ENCODE results near the gene PPP6R3. TPM values are rescaled to one million over a fixed set of nuclear protein-coding genes. Genes with fewer than 3 reads are reported as not detected.

Gene PPP6R3
- total RNA-seq, 1 experiment from 2014 or later = 163 TPM

DNA sequence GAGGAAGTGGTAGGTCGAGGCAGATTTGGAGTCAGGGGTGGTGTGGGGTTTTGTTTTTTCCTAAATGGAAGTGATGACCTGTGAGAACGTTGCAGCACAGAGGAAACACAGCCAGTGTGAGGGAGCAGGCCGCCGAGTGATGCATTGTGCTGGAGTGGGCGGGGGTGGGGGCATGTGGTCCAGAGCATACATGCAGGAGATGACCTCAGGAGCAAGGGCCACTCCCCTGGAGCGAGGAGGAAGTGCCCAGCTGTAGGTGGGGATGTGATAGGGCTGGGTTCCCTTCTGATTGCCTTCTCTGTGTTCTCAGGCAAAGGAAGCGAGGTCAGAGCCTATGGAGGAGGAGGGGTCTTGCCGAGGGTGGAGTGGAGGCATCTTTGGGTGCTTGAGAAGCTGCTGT, 81.4 kb downstream of the PPP6R3 start:
- H3K36me3 ChIP-seq (ENCODE audit: control insufficient read depth, insufficient read depth, low read length) = peaks cover 31% of the 10 kb centered on the region
- no peak for DNase-seq (ENCODE audit: low read depth, low spot score)
- POLR2A ChIA-PET = no interaction called here
- intact Hi-C loops (cut with micrococcal nuclease; ENCODE audit: unreplicated experiment) = no loop called here
- CTCF ChIA-PET = no interaction called here
- H3K27ac ChIP-seq (ENCODE audit: low read length) = no peak overlapping the region
- no peaks in the 10 kb centered on the region for H3K4me1 ChIP-seq (ENCODE audit: control insufficient read depth, insufficient read depth, low read length)
- no peak for ATAC-seq
- no peaks in the 10 kb centered on the region for H3K9me3 ChIP-seq (ENCODE audit: control insufficient read depth, insufficient read depth, low read depth, low read length)
- no peak for TF ChIP-seq SIN3A (IDR thresholded peaks at IDR 0.05; ENCODE audit: borderline replicate concordance, insufficient read depth, low read depth, low read length)
- TF ChIP-seq POLR2AphosphoS5 (IDR thresholded peaks at IDR 0.05; ENCODE audit: low read depth, low read length) = no peak
- TF ChIP-seq, protein P1, sequence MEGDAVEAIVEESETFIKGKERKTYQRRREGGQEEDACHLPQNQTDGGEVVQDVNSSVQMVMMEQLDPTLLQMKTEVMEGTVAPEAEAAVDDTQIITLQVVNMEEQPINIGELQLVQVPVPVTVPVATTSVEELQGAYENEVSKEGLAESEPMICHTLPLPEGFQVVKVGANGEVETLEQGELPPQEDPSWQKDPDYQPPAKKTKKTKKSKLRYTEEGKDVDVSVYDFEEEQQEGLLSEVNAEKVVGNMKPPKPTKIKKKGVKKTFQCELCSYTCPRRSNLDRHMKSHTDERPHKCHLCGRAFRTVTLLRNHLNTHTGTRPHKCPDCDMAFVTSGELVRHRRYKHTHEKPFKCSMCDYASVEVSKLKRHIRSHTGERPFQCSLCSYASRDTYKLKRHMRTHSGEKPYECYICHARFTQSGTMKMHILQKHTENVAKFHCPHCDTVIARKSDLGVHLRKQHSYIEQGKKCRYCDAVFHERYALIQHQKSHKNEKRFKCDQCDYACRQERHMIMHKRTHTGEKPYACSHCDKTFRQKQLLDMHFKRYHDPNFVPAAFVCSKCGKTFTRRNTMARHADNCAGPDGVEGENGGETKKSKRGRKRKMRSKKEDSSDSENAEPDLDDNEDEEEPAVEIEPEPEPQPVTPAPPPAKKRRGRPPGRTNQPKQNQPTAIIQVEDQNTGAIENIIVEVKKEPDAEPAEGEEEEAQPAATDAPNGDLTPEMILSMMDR (IDR thresholded peaks at IDR 0.05) = no peak
- TF ChIP-seq, protein P2, sequence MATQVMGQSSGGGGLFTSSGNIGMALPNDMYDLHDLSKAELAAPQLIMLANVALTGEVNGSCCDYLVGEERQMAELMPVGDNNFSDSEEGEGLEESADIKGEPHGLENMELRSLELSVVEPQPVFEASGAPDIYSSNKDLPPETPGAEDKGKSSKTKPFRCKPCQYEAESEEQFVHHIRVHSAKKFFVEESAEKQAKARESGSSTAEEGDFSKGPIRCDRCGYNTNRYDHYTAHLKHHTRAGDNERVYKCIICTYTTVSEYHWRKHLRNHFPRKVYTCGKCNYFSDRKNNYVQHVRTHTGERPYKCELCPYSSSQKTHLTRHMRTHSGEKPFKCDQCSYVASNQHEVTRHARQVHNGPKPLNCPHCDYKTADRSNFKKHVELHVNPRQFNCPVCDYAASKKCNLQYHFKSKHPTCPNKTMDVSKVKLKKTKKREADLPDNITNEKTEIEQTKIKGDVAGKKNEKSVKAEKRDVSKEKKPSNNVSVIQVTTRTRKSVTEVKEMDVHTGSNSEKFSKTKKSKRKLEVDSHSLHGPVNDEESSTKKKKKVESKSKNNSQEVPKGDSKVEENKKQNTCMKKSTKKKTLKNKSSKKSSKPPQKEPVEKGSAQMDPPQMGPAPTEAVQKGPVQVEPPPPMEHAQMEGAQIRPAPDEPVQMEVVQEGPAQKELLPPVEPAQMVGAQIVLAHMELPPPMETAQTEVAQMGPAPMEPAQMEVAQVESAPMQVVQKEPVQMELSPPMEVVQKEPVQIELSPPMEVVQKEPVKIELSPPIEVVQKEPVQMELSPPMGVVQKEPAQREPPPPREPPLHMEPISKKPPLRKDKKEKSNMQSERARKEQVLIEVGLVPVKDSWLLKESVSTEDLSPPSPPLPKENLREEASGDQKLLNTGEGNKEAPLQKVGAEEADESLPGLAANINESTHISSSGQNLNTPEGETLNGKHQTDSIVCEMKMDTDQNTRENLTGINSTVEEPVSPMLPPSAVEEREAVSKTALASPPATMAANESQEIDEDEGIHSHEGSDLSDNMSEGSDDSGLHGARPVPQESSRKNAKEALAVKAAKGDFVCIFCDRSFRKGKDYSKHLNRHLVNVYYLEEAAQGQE (IDR thresholded peaks at IDR 0.05; ENCODE audit: insufficient read depth in 1 of 2, low read depth in 2 of 2, low read length in 1 of 2) = no peak
- TF ChIP-seq TCF7L2 (IDR thresholded peaks at IDR 0.05; ENCODE audit: low read depth, low read length) = no peak
- BruUV-seq (replicated peaks) = no TSS peak
- H3K4me3 ChIP-seq (ENCODE audit: low read depth in 2 of 2, low read length in 2 of 2) = no peak overlapping the region
- in situ Hi-C loops (cut with HindIII; ENCODE audit: low pct_unique_long_range_greater_than_20kb, low sequenced_read_pairs) = no loop called here
- no peaks in the 10 kb centered on the region for H3K27me3 ChIP-seq (ENCODE audit: control insufficient read depth, insufficient read depth, low read length)

DNA sequence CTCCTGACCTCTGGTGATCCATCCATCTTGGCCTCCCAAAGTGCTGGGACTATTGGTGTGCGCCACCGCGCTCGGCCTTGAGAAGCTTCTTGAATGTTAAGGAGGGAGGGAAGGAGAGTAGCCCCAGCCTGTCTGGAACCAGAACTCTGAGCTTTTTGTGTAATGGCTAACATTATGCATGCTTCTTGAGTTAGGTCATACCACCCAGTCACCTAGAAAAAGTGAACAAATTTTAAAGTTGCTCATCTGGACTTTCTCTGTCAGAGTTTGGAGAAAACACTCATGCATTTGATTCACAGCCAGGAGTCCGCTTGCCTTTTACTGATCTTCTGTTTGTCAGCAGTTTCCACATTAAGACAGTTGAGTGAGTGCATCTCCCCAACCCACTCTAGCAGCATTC, 82.1 kb downstream of the PPP6R3 start:
- Histone ChIP-seq H3K27me3 (ENCODE audit: control insufficient read depth, insufficient read depth, low read length) (no peaks in the 10 kb centered on the region), H3K27ac (ENCODE audit: low read length) (no peak overlapping the region)

More for the DNA sequence above, 82.1 kb downstream of the PPP6R3 start:
- no peak for TF ChIP-seq POLR2AphosphoS5 (IDR thresholded peaks at IDR 0.05; ENCODE audit: low read depth, low read length)
- TF ChIP-seq, protein P1 (IDR thresholded peaks at IDR 0.05) = no peak
- no peak for TF ChIP-seq SIN3A (IDR thresholded peaks at IDR 0.05; ENCODE audit: borderline replicate concordance, insufficient read depth, low read depth, low read length)
- TF ChIP-seq, protein P2 (IDR thresholded peaks at IDR 0.05; ENCODE audit: insufficient read depth in 1 of 2, low read depth in 2 of 2, low read length in 1 of 2) = no peak
- TF ChIP-seq TCF7L2 (IDR thresholded peaks at IDR 0.05; ENCODE audit: low read depth, low read length) = no peak
- ChIA-PET CTCF (no interaction called here), POLR2A (no interaction called here)
- intact Hi-C loops (cut with micrococcal nuclease; ENCODE audit: unreplicated experiment) = no loop called here
- H3K9me3 ChIP-seq (ENCODE audit: control insufficient read depth, insufficient read depth, low read depth, low read length) = no peaks in the 10 kb centered on the region
- in situ Hi-C loops (cut with HindIII; ENCODE audit: low pct_unique_long_range_greater_than_20kb, low sequenced_read_pairs) = no loop called here
- BruUV-seq (replicated peaks) = no TSS peak
- DNase-seq (ENCODE audit: low read depth, low spot score) (no peak), ATAC-seq (no peak)
- peaks cover 30% of the 10 kb centered on the region for H3K36me3 ChIP-seq (ENCODE audit: control insufficient read depth, insufficient read depth, low read length)
- no peaks in the 10 kb centered on the region for H3K4me1 ChIP-seq (ENCODE audit: control insufficient read depth, insufficient read depth, low read length)
- no peak overlapping the region for H3K4me3 ChIP-seq (ENCODE audit: low read depth in 2 of 2, low read length in 2 of 2)

Data from Panc1 (cell line).